A549 (cell line): ENCODE data around the gene HSD17B3. TPM values are rescaled to one million over a fixed set of nuclear protein-coding genes. Genes with fewer than 3 reads are reported as not detected.

Source experiments
- ATAC-seq, 2 experiments: fragments of 200-7000 bp in 1 of 2; fragments of >200 bp in 1 of 2; cut with Nextera tagmentation in 1 of 2; cut with Tn5 transposase in 1 of 2; 3 replicates each; pipeline versions ENCODE4 v1.8.0 to v1.9.1; 2018 to 2020; ENCODE audit warnings: mild to moderate bottlenecking in 1 of 2, moderate library complexity in 1 of 2
- CTCF ChIA-PET: fragments of 300-600 bp; sonication (Branson Sonifier 250); formaldehyde crosslinking; extraction: SDS; loops from one replicate; lab custom pipeline; 2021; ENCODE audit warnings: antibody characterized with exemption, inconsistent platforms; lab: Yijun Ruan, JAX
- POLR2A ChIA-PET: fragments of 350-600 bp; formaldehyde crosslinking; extraction: SDS; loops from one replicate; lab custom pipeline; 2021; ENCODE audit warnings: antibody characterized with exemption, inconsistent platforms; lab: Yijun Ruan, JAX
- DNase-seq, 2 experiments: peaks; one replicate each; pipeline versions ENCODE4 v3.0.0 to v3.0.0-alpha.2; 2011 to 2016; ENCODE audit warnings: low read depth in 1 of 2, low spot score in 1 of 2
- FAIRE-seq: peaks from 2 replicates; lab custom pipeline; 2011; peaks lifted over from hg19 to GRCh38; lab: Jason Lieb, UNC
- H3K27ac ChIP-seq, 2 experiments: fragments of >200 bp; sonication (Bioruptor Twin); formaldehyde crosslinking; 3 replicates each; pipeline ENCODE4 v1.5.1; 2016 to 2017
- H3K4me1 ChIP-seq: fragments of >200 bp; sonication (Bioruptor Twin); formaldehyde crosslinking; 3 replicates; pipeline ENCODE4 v1.6.1; 2016
- H3K4me2 ChIP-seq: fragments of >200 bp; sonication (Bioruptor Twin); formaldehyde crosslinking; 3 replicates; pipeline ENCODE4 v1.6.1; 2016
- H3K4me3 ChIP-seq: fragments of >200 bp; sonication (Bioruptor Twin); formaldehyde crosslinking; 3 replicates; pipeline ENCODE4 v1.5.1; 2016
- H3K9me3 ChIP-seq: fragments of >200 bp; sonication (Bioruptor Twin); formaldehyde crosslinking; 3 replicates; pipeline ENCODE4 v1.6.1; 2016
- CBX8 ChIP-seq: fragments of 200-600 bp; sonication (generic); IDR thresholded peaks from 2 replicates; pipeline ENCODE4 v1.6.1; 2016
- CEBPB ChIP-seq, 2 experiments: fragments of >200 bp in 1 of 2; sonication (Bioruptor Twin) in 1 of 2; formaldehyde crosslinking in 1 of 2; IDR thresholded peaks; 2 replicates each; pipeline ENCODE4 v1.6.1; 2012 to 2016
- EHF ChIP-seq: fragments of 250-450 bp; sonication (Bioruptor Pico); IDR thresholded peaks from 2 replicates; pipeline ENCODE4 v1.5.0; 2020; ENCODE audit warnings: mild to moderate bottlenecking
- FOSB ChIP-seq: fragments of 250-450 bp; sonication (Bioruptor Pico); IDR thresholded peaks from 2 replicates; pipeline ENCODE4 v1.5.0; 2020; ENCODE audit warnings: mild to moderate bottlenecking, moderate library complexity
- FOSL2 ChIP-seq, 2 experiments: fragments of 450-650 bp in 1 of 2; fragments of >200 bp in 1 of 2; sonication (Bioruptor Twin) in 1 of 2; formaldehyde crosslinking; IDR thresholded peaks; 2 replicates each; pipeline versions ENCODE4 v1.5.0 to v1.6.1; 2016 to 2020; ENCODE audit warnings: mild to moderate bottlenecking in 1 of 2, moderate library complexity in 1 of 2
- GATA3 ChIP-seq: IDR thresholded peaks from 2 replicates; pipeline ENCODE4 v1.6.1; 2012; ENCODE audit warnings: borderline replicate concordance
- KDM1A ChIP-seq: fragments of 200-600 bp; sonication (generic); IDR thresholded peaks from 2 replicates; pipeline ENCODE4 v1.6.1; 2016; ENCODE audit warnings: low read depth, mild to moderate bottlenecking
- MAFK ChIP-seq: fragments of 450-650 bp; IDR thresholded peaks from 2 replicates; pipeline ENCODE4 v1.6.1; 2014; ENCODE audit not compliant: partially characterized antibody
- MYC ChIP-seq: IDR thresholded peaks from 2 replicates; pipeline ENCODE4 v1.6.1; 2012; ENCODE audit warnings: mild to moderate bottlenecking, inconsistent platforms, low read length, improper control_type of control experiment, borderline replicate concordance
- NFE2L2 ChIP-seq: fragments of 150-350 bp; conservative IDR thresholded peaks from 2 replicates; pipeline ENCODE4 v1.6.1; 2014; ENCODE audit warnings: low read length
- NPAS2 ChIP-seq: fragments of 250-450 bp; sonication (Bioruptor Pico); IDR thresholded peaks from 2 replicates; pipeline ENCODE4 v1.8.0; 2022; ENCODE audit warnings: mild to moderate bottlenecking, moderate library complexity, borderline replicate concordance
- PHF8 ChIP-seq: fragments of 200-600 bp; sonication (generic); IDR thresholded peaks from 2 replicates; pipeline ENCODE4 v1.6.1; 2016; ENCODE audit warnings: low read depth, mild to moderate bottlenecking, antibody characterized with exemption, moderate library complexity, borderline replicate concordance
- POLR2A ChIP-seq: IDR thresholded peaks from 2 replicates; pipeline ENCODE4 v1.6.1; 2012; ENCODE audit warnings: mild to moderate bottlenecking, low read length
- POLR2AphosphoS2 ChIP-seq: conservative IDR thresholded peaks from 2 replicates; pipeline ENCODE4 v1.6.1; 2012; ENCODE audit warnings: low read length, improper control_type of control experiment, inconsistent platforms
- RAD21 ChIP-seq, 2 experiments: fragments of >200 bp in 1 of 2; sonication (Bioruptor Twin) in 1 of 2; formaldehyde crosslinking in 1 of 2; IDR thresholded peaks in 1 of 2; conservative IDR thresholded peaks in 1 of 2; 2 replicates in 1 of 2; 3 replicates in 1 of 2; pipeline ENCODE4 v1.6.1; 2012 to 2018; ENCODE audit warnings: inconsistent platforms in 1 of 2
- TP53 ChIP-seq: fragments of 250-450 bp; sonication (Bioruptor Pico); IDR thresholded peaks from 2 replicates; pipeline ENCODE4 v1.5.0; 2021; ENCODE audit warnings: mild to moderate bottlenecking, moderate library complexity
- USF2 ChIP-seq: fragments of 450-650 bp; IDR thresholded peaks from 2 replicates; pipeline ENCODE4 v1.6.1; 2014; ENCODE audit warnings: antibody characterized with exemption
- ZNF302 ChIP-seq: fragments of 250-450 bp; sonication (Bioruptor Pico); IDR thresholded peaks from 2 replicates; pipeline ENCODE4 v1.9.0; 2021; ENCODE audit warnings: inconsistent platforms, mild to moderate bottlenecking, moderate library complexity
- WGBS: methylation state at CpG from one replicate; pipeline ENCODE4 v1.1.6; 2017; ENCODE audit errors: missing lambda C conversion rate; 5-methylcytosine and 5-hydroxymethylcytosine counted together
- polyA plus RNA-seq, 4 experiments: library from polyadenylated mRNA; depleted of rRNA in 3 of 4; stranded (reverse); fragments of >200 nt; fragmentation: RNase III in 1 of 4; extraction: RNeasy Plus Mini Kit Qiagen cat#74134 plus additional on column Dnase treatment in 1 of 4; gene quantifications; 2 replicates in 3 of 4; 3 replicates in 1 of 4; pipeline ENCODE4 v1.2.3, GENCODE V29; 2011 to 2017
- TF ChIP-seq, protein P1 (sequence below): fragments of 250-450 bp; sonication (Bioruptor Pico); IDR thresholded peaks from 2 replicates; pipeline ENCODE4 v1.5.0; 2020; ENCODE audit warnings: low read depth, mild to moderate bottlenecking, moderate library complexity
- TF ChIP-seq, protein P2 (sequence below): IDR thresholded peaks from 2 replicates; pipeline ENCODE4 v1.6.1; 2012; ENCODE audit warnings: low read depth, borderline replicate concordance
- TF ChIP-seq, protein P3 (sequence below): fragments of >200 bp; sonication (Bioruptor Twin); formaldehyde crosslinking; IDR thresholded peaks from 3 replicates; pipeline ENCODE4 v1.6.1; 2016

HSD17B3 gene
- polyA plus RNA-seq, 2 of the 4 experiments (the other 2 are of a cell fraction): 0.22 to 0.25 TPM

DNA sequence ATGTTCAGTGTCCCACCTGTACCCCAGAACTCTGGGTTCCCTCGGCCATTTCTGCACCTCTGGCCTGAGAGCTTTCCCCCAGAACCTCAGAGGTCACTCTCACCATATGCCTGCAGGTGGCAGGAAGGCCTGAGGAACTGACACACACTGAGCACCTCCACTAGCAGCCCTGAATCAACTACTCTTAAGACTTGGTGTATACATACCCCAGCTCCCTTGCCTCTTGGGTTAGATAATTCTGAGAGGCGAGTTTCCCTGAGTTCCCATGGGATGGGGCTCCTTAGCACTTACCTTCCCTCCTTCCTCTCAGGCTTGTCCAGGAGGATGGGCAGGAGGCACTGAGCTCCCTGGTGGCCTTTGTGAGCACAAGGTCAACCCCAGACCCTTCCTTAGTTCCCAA is 86.1 kb downstream of the HSD17B3 start:
- 91% methylated on average over 2 of the region's 2 CpGs for WGBS
- DNase-seq (no peak), ATAC-seq (no peak)
- POLR2A ChIA-PET: no interaction called here
- peaks cover 10% of the 10 kb centered on the region for H3K4me1 ChIP-seq
- CTCF ChIA-PET: interaction anchor here (1.1 kb wide), 1 partner anchor 16 kb away, joined by 5 read pairs; no protein-coding TSS in a partner anchor
- TF ChIP-seq, protein P1, sequence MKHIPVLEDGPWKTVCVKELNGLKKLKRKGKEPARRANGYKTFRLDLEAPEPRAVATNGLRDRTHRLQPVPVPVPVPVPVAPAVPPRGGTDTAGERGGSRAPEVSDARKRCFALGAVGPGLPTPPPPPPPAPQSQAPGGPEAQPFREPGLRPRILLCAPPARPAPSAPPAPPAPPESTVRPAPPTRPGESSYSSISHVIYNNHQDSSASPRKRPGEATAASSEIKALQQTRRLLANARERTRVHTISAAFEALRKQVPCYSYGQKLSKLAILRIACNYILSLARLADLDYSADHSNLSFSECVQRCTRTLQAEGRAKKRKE: no peak
- no peak for TF ChIP-seq PHF8
- no peak for TF ChIP-seq POLR2AphosphoS2
- no peak for TF ChIP-seq GATA3
- no peak for TF ChIP-seq CBX8
- TF ChIP-seq CEBPB (IDR thresholded peaks at IDR 0.05): no peak
- no peak for TF ChIP-seq NPAS2
- TF ChIP-seq, all 56 proteins: peak for 0
- no peak for FAIRE-seq
- Histone ChIP-seq H3K4me3 (no peak overlapping the region), H3K27ac (peak overlapping the region; percentile 70 to 89; a peak in 4 of 6 replicates), H3K4me2 (no peak overlapping the region), H3K9me3 (peaks cover 4% of the 10 kb centered on the region; the same call in 1 of the 3 replicates)

GRCh38 chr9:96214635-96215034 is 87.3 kb downstream of the HSD17B3 start:
- 87% methylated on average over 5 of the region's 5 CpGs for WGBS
- TF ChIP-seq EHF (CRISPR knock-in tag) (no peak), MAFK (peak; percentile 91), MYC (no peak), RAD21 (conservative IDR thresholded peaks at IDR 0.05 in 1 of 2, IDR thresholded peaks at IDR 0.05 in 1 of 2) (no peak)
- H3K9me3 ChIP-seq: peaks cover 4% of the 10 kb centered on the region; the same call in 1 of the 3 replicates
- H3K4me2 ChIP-seq: no peak overlapping the region
- CTCF ChIA-PET: interaction anchor here (0.6 kb wide), 2 partner anchors 17 to 946 kb away, joined by 3 read pairs; no protein-coding TSS in a partner anchor
- ATAC-seq (no peak), FAIRE-seq (no peak), DNase-seq (no peak)
- H3K4me1 ChIP-seq: peaks cover 15% of the 10 kb centered on the region
- POLR2A ChIA-PET: no interaction called here
- H3K27ac ChIP-seq: 0 out of 6 replicates have a peak overlapping the region, but pooled peaks of 1 of the 2 experiments have one; percentile 11
- no peak overlapping the region for H3K4me3 ChIP-seq

GRCh38 chr9:96209407-96210271 is 92.3 kb downstream of the HSD17B3 start:
- peak; percentile 36 to 43; a peak in 1 of 6 replicates for ATAC-seq
- H3K4me1 ChIP-seq: peaks cover 10% of the 10 kb centered on the region; the same call in 2 of the 3 replicates
- TF ChIP-seq FOSL2 (IDR thresholded peaks at IDR 0.05) (no peak), FOSL2 (CRISPR knock-in tag; IDR thresholded peaks at IDR 0.05) (peak; percentile 33; the same call in 1 of the 2 replicates), MAFK (peak; percentile 92), CEBPB (IDR thresholded peaks at IDR 0.05) (no peak), PHF8 (no peak), FOSB (no peak), KDM1A (no peak), POLR2A (no peak), USF2 (no peak), TP53 (CRISPR knock-in tag) (no peak), ZNF302 (CRISPR knock-in tag) (no peak), NFE2L2 (peak; percentile 65)
- TF ChIP-seq, protein P2, sequence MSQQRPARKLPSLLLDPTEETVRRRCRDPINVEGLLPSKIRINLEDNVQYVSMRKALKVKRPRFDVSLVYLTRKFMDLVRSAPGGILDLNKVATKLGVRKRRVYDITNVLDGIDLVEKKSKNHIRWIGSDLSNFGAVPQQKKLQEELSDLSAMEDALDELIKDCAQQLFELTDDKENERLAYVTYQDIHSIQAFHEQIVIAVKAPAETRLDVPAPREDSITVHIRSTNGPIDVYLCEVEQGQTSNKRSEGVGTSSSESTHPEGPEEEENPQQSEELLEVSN: no peak
- TF ChIP-seq, protein P3, sequence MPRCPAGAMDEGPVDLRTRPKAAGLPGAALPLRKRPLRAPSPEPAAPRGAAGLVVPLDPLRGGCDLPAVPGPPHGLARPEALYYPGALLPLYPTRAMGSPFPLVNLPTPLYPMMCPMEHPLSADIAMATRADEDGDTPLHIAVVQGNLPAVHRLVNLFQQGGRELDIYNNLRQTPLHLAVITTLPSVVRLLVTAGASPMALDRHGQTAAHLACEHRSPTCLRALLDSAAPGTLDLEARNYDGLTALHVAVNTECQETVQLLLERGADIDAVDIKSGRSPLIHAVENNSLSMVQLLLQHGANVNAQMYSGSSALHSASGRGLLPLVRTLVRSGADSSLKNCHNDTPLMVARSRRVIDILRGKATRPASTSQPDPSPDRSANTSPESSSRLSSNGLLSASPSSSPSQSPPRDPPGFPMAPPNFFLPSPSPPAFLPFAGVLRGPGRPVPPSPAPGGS: no peak
- H3K4me2 ChIP-seq: peak overlapping the region; percentile 24; the same call in 1 of the 3 replicates
- CTCF ChIA-PET: interaction anchor here (1.1 to 4.1 kb wide), 6 partner anchors 8 to 165 kb away, joined by 3 to 35 read pairs (median 3); no protein-coding TSS in a partner anchor
- 62% methylated on average over 7 of the region's 7 CpGs for WGBS
- POLR2A ChIA-PET: no interaction called here
- peak in 1 of 2 experiments; percentile 71 for DNase-seq
- FAIRE-seq: no peak
- no peak overlapping the region for H3K4me3 ChIP-seq
- H3K27ac ChIP-seq: peak overlapping the region; percentile 66 to 68
- peaks cover 3% of the 10 kb centered on the region; the same call in 2 of the 3 replicates for H3K9me3 ChIP-seq
